ENCODE measurements around the gene GDI1. TPM values are rescaled to one million over a fixed set of nuclear protein-coding genes. Genes with fewer than 3 reads are reported as not detected.

Gene GDI1
- total RNA-seq, 1 donor from 2014 or later, result 79.3 TPM

GRCh38 chrX:154428176-154429171, 8.5 kb upstream of the GDI1 start, which contains the start of gene ATP6AP1:
Gene ATP6AP1 (plus strand): TSS chrX:154428677. CDS start chrX:154428693, 16 bp downstream.
- Histone ChIP-seq H3K4me3 (peak within 1 kb of the TSS; percentile 83), H3K9me3 (replicated peaks) (no peaks in the 10 kb centered on the region), H3K36me3 (peaks cover 17% of the 10 kb centered on the region), H3K27me3 (ENCODE audit: low read depth) (no peaks in the 10 kb centered on the region), H3K27ac (replicated peaks) (peak within 1 kb of the TSS; percentile 90), H3K4me1 (peaks cover 31% of the 10 kb centered on the region)
- DNase-seq, result peak; percentile 94
- intact Hi-C loops (cut with micrococcal nuclease), result no loop called here
- TF ChIP-seq CTCF (IDR thresholded peaks at IDR 0.05; ENCODE audit: borderline replicate concordance), result no peak

GRCh38 chrX:154429711-154430110, 7.2 kb upstream of the GDI1 start:
- DNase-seq, result no peak
- no peaks in the 10 kb centered on the region for H3K27me3 ChIP-seq (ENCODE audit: low read depth)
- peaks cover 31% of the 10 kb centered on the region for H3K4me1 ChIP-seq
- no peaks in the 10 kb centered on the region for H3K9me3 ChIP-seq (replicated peaks)
- peaks cover 18% of the 10 kb centered on the region for H3K36me3 ChIP-seq
- TF ChIP-seq CTCF (IDR thresholded peaks at IDR 0.05; ENCODE audit: borderline replicate concordance), result no peak
- no peak overlapping the region for H3K27ac ChIP-seq (replicated peaks)
- H3K4me3 ChIP-seq, result peak overlapping the region; percentile 83
- intact Hi-C loops (cut with micrococcal nuclease), result no loop called here

DNA sequence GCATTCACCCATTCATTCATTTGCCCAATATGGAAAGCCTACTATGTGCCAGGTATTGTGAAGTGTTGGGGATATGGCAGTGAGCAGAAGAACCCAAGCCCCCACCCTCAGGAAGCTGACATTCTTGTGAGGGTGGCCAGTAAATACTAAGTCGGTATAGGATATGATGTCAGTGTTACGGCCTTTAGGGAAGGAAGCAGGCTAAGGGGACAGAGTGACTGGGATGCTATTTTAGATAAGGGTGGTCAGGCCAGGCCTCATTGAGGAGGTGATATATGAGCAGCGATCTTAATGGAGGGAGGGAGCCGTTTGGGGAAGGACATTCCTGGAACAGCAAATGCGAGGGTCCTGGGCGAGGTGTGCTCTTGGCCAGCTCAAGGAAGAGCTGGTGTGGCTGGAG, 6.5 kb upstream of the GDI1 start:
- H3K9me3 ChIP-seq (replicated peaks), result no peaks in the 10 kb centered on the region
- H3K27ac ChIP-seq (replicated peaks), result peak overlapping the region; percentile 40
- peaks cover 31% of the 10 kb centered on the region for H3K4me1 ChIP-seq
- intact Hi-C loops (cut with micrococcal nuclease), result no loop called here
- no peak for DNase-seq
- no peak overlapping the region for H3K4me3 ChIP-seq
- H3K27me3 ChIP-seq (ENCODE audit: low read depth), result no peaks in the 10 kb centered on the region
- peaks cover 20% of the 10 kb centered on the region for H3K36me3 ChIP-seq
- no peak for TF ChIP-seq CTCF (IDR thresholded peaks at IDR 0.05; ENCODE audit: borderline replicate concordance)

- Histone ChIP-seq H3K4me1 (peaks cover 31% of the 10 kb centered on the region), H3K9me3 (replicated peaks) (no peaks in the 10 kb centered on the region), H3K36me3 (peaks cover 25% of the 10 kb centered on the region), H3K4me3 (no peak overlapping the region), H3K27ac (replicated peaks) (peak overlapping the region; percentile 40), H3K27me3 (ENCODE audit: low read depth) (no peaks in the 10 kb centered on the region)
- DNase-seq, result no peak
- intact Hi-C loops (cut with micrococcal nuclease), result no loop called here
- TF ChIP-seq CTCF (IDR thresholded peaks at IDR 0.05; ENCODE audit: borderline replicate concordance), result no peak
Observed at GRCh38 chrX:154430916-154431315, 6.0 kb upstream of the GDI1 start.

DNA sequence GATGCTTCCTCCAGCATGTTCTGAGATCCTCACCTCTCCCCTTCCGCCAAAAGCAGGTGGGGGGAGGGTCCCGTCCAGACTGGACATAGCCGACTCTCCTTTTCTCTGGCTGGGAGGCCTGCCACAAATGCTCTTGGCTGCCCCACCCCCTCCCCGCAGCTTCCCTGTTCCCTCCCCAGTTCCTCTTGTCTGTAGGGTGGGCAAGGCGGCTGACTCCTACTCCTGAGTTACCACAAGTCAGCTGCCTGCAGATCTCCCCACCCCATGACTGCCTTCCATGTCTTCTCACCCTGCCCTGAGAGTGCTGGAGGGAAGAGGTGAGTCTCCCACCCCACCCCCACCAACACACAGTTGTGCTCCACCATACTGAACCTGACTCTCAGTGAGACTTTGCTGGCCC, 5.6 kb upstream of the GDI1 start:
- no peak overlapping the region for H3K27ac ChIP-seq (replicated peaks)
- TF ChIP-seq CTCF (IDR thresholded peaks at IDR 0.05; ENCODE audit: borderline replicate concordance), result no peak
- peak; percentile 38 for DNase-seq

More for the DNA sequence above, 5.6 kb upstream of the GDI1 start:
- Histone ChIP-seq H3K9me3 (replicated peaks) (no peaks in the 10 kb centered on the region), H3K27me3 (ENCODE audit: low read depth) (no peaks in the 10 kb centered on the region), H3K36me3 (peaks cover 25% of the 10 kb centered on the region), H3K4me3 (no peak overlapping the region), H3K4me1 (peaks cover 35% of the 10 kb centered on the region)
- intact Hi-C loops (cut with micrococcal nuclease), result no loop called here

Data from left ventricle myocardium inferior (tissue), 1 donor.